ENCODE results near the gene CMTM3.

GRCh38 chr16:66637806-66638205 is 33.3 kb downstream of the CMTM3 start:
- TF ChIP-seq POLR2A (IDR thresholded peaks at IDR 0.05; ENCODE audit: low read depth, low read length) = no peak
- no peak for TF ChIP-seq TAF1 (IDR thresholded peaks at IDR 0.05; ENCODE audit: borderline replicate concordance, low read depth, low read length)
